ENCODE measurements around the gene TEDDM1.
"Not testable (repeated sequence)": the region's sequence is repeated elsewhere in the genome, so short reads cannot be mapped to it uniquely, and the experiment has no call there.

The TEDDM1 gene

GRCh38 chr1:182385885-182386853 is 14.3 kb downstream of the TEDDM1 start:
- no peak overlapping the region for H3K4me3 ChIP-seq (ENCODE audit: low read depth, low read length)
- TF ChIP-seq CTCF (IDR thresholded peaks at IDR 0.05; ENCODE audit: low read depth, low read length): no peak

DNA sequence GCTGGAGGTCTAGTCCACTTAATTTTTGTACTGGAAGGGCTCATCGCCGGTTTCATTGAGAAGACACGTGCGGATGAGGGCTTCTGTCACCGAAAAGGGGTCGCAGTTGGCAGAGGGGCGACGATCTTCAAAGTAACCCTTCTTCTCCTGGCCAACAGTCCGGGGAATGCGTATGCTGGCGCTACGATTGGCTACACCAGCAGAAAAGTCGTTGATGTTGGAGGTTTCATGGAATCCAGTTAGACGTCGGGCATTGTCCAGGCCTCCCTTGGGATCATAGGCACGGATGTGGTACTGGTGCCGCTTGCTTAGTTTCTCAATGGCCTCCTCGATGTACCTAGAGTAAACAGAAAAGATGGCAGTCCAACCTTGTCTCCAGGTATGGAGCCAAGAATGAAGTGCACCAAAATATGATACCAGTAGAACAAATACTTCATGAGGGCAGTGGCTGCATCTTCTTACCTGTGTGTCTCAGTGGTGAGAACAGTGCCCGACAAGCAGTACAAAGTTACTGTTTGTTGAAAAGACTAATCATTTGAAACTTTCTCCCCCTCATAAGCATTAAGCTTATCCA is 16.0 kb downstream of the TEDDM1 start:
- TF ChIP-seq CTCF (IDR thresholded peaks at IDR 0.05; ENCODE audit: low read depth, low read length): no peak
- no peak overlapping the region for H3K4me3 ChIP-seq (ENCODE audit: low read depth, low read length)

GRCh38 chr1:182383934-182384333 is 16.5 kb downstream of the TEDDM1 start:
- H3K4me3 ChIP-seq (ENCODE audit: low read depth, low read length): no peak overlapping the region
- no peak for TF ChIP-seq CTCF (IDR thresholded peaks at IDR 0.05; ENCODE audit: low read depth, low read length)

GRCh38 chr1:182383037-182383661 is 17.3 kb downstream of the TEDDM1 start:
- no peak for TF ChIP-seq CTCF (IDR thresholded peaks at IDR 0.05; ENCODE audit: low read depth, low read length)
- no peak overlapping the region for H3K4me3 ChIP-seq (ENCODE audit: low read depth, low read length)

GRCh38 chr1:182381962-182382819 is 18.3 kb downstream of the TEDDM1 start:
- no peak for TF ChIP-seq CTCF (IDR thresholded peaks at IDR 0.05; ENCODE audit: low read depth, low read length)
- H3K4me3 ChIP-seq (ENCODE audit: low read depth, low read length): no peak overlapping the region

GRCh38 chr1:182380199-182380598 is 20.3 kb downstream of the TEDDM1 start:
- no peak overlapping the region for H3K4me3 ChIP-seq (ENCODE audit: low read depth, low read length)
- TF ChIP-seq CTCF (IDR thresholded peaks at IDR 0.05; ENCODE audit: low read depth, low read length): no peak

DNA sequence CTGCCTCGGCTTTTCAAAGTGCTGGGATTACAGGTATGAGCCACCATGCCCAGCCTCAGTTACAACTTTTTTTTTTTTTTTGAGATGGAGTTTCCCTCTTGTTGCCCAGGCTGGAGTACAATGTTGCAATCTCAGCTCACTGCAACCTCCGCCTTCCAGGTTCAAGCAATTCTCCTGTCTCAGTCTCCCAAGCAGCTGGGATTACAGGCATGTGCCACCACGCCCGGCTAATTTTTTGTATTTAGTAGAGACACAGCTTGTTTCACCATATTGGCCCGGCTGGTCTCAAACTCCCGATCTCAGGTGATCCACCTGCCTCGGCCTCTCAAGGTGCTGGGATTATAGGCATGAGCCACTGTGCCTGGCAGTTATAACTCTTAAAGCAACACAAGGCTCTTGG is 20.7 kb downstream of the TEDDM1 start:
- not testable (repeated sequence) for H3K4me3 ChIP-seq (ENCODE audit: low read depth, low read length)
